Stimulated activated naive B cell treated with anti-CD40 and anti-IgM and Interleukin-4, amounts not matched to agents 10 μg/mL and 1 μg/mL and 100 μg/mL, for 72 hours (primary cell): ENCODE data around the gene RASA3.

Experiments
- ATAC-seq, 2 donors: fragments of 150-1000 bp; cut with Tn5 transposase; replicated peaks; 2 replicates each; pipeline ENCODE4 v1.10.0; 2021; ENCODE audit warnings: moderate library complexity in 1 of 2
- DNase-seq: peaks from one replicate; pipeline ENCODE4 v3.0.0; 2021
- H3K27ac Mint-ChIP-seq: one replicate; pipeline ENCODE4 v1.8.0; 2022; ENCODE audit warnings: mild to moderate bottlenecking, mixed read lengths
- H3K27me3 Mint-ChIP-seq, 2 donors: one replicate each; pipeline ENCODE4 v1.8.0; 2022; ENCODE audit warnings: mixed read lengths in 2 of 2
- H3K36me3 Mint-ChIP-seq, 2 donors: one replicate each; pipeline ENCODE4 v1.8.0; 2022; ENCODE audit warnings: mixed read lengths in 2 of 2, mild to moderate bottlenecking in 1 of 2
- H3K4me1 Mint-ChIP-seq, 2 donors: one replicate each; pipeline ENCODE4 v1.8.0; 2022; ENCODE audit warnings: mixed read lengths in 2 of 2, mild to moderate bottlenecking in 1 of 2
- H3K4me3 Mint-ChIP-seq, 2 donors: one replicate each; pipeline ENCODE4 v1.8.0; 2022; ENCODE audit warnings: mild to moderate bottlenecking in 2 of 2, mixed read lengths in 2 of 2, moderate library complexity in 1 of 2
- H3K9me3 Mint-ChIP-seq, 2 donors: one replicate each; pipeline ENCODE4 v1.8.0; 2022; ENCODE audit warnings: mixed read lengths in 2 of 2, mild to moderate bottlenecking in 1 of 2

The RASA3 gene

DNA sequence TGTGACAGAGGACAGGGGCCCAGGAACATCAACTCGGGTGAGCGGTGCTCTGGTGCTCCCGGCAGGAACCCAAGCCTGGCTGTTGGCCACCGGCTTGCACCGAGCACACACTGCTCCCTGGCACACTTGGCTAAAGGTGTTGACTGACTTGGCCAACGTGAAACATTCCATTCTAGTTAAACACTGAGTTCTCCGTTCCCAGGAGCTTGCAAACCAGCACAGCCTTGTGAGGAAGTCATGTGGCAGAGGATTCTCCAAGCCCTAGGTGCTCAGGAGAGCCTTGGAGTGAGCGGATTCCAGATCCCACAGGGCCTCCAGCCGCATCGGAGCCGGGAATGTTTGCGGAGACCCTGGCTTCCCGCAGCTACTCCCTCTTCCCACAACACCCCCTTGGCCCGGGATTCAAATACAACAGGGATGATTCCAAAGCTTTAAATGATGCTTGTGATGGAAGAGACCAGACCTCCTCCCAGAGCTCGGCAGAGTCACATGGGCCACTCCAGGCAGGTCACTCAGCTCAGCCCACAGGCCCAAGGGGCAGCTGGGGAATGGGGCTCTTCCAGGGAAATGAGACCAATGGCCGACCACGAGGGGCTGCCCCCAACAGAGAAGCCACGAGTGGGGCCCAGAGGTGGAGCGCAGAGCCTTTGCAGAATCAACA is 161.5 kb downstream of the RASA3 start:
- H3K4me3 Mint-ChIP-seq: no peak overlapping the region
- H3K27ac Mint-ChIP-seq: no peak overlapping the region

DNA sequence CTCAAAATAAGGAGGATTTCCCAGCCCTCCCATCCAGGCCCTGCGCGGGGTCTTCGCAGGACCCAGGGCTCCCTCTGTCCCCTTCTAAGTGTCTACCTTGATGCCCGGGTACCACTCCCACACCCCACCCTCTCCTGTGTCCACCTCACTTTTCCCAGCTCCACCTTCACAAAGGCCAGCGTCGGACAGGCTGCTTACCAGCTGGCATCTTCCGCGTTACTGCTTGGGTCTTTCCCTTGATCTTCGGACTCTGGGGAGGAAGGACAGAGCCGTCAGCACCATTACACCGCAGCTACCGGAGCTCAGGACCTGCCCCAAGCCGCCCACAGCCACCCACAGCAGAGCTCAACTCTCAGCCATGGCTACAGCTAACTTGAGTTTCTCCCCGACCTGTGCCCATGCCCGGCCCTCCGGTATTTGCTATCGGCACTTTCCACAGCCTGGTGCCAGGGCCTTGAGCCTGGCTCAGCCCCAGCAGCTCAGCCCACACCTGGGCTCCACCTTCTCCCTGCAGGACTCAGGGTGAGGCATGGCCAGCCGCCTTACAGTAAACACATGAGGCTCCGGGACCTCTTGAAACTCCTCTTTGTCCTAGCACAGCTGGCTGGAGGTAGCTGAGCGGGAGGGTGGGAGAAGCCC is 162.3 kb downstream of the RASA3 start:
- ATAC-seq (no peak), DNase-seq (no peak)
- H3K4me3 Mint-ChIP-seq: no peak overlapping the region
- H3K27ac Mint-ChIP-seq: peak overlapping the region; percentile 21
- no peaks in the 10 kb centered on the region for H3K27me3 Mint-ChIP-seq
- H3K9me3 Mint-ChIP-seq: no peaks in the 10 kb centered on the region
- no peaks in the 10 kb centered on the region for H3K4me1 Mint-ChIP-seq
- H3K36me3 Mint-ChIP-seq: peaks cover 6 to 8% of the 10 kb centered on the region in 2 donors

More for the DNA sequence above, 161.5 kb downstream of the RASA3 start:
- H3K27me3 Mint-ChIP-seq: no peaks in the 10 kb centered on the region
- H3K9me3 Mint-ChIP-seq: no peaks in the 10 kb centered on the region
- no peaks in the 10 kb centered on the region for H3K4me1 Mint-ChIP-seq
- no peak for ATAC-seq
- no peak for DNase-seq
- H3K36me3 Mint-ChIP-seq: peaks cover 6 to 14% of the 10 kb centered on the region in 2 donors

DNA sequence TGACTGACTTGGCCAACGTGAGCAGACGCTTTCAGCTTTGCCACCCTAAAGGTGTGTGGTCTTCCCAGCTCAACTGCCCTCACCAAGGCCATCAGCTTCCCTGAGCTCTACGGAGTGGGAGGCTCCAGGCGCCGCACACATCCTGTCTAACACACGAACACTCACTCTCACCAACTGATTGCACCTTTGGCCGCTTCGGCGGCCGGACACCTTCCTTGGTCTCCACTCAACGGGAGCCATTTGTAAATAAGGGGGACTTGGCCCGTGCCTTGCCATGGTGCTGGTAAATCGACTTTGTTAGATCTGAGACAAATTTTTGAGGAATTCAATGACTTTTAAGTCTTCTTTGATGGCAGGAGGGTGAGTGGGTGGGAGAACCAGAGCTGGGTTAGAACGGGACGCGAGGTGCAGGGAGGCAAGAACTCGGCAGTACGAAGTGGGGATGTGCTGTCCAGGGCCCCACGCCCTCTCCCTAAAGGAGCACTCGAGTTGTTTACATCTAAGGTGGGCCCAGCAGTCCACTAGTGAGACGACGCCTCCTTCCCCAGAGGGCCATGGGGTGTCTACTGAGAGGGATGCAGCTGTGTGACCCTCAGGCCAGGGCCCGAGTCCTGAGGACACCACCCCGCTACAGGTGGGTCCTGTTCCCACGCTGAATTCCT is 163.0 kb downstream of the RASA3 start:
- DNase-seq (no peak), ATAC-seq (no peak)
- H3K4me3 Mint-ChIP-seq: no peak overlapping the region
- peaks cover 6 to 8% of the 10 kb centered on the region in 2 donors for H3K36me3 Mint-ChIP-seq
- no peak overlapping the region for H3K27ac Mint-ChIP-seq
- H3K4me1 Mint-ChIP-seq: no peaks in the 10 kb centered on the region
- no peaks in the 10 kb centered on the region for H3K9me3 Mint-ChIP-seq
- no peaks in the 10 kb centered on the region for H3K27me3 Mint-ChIP-seq

DNA sequence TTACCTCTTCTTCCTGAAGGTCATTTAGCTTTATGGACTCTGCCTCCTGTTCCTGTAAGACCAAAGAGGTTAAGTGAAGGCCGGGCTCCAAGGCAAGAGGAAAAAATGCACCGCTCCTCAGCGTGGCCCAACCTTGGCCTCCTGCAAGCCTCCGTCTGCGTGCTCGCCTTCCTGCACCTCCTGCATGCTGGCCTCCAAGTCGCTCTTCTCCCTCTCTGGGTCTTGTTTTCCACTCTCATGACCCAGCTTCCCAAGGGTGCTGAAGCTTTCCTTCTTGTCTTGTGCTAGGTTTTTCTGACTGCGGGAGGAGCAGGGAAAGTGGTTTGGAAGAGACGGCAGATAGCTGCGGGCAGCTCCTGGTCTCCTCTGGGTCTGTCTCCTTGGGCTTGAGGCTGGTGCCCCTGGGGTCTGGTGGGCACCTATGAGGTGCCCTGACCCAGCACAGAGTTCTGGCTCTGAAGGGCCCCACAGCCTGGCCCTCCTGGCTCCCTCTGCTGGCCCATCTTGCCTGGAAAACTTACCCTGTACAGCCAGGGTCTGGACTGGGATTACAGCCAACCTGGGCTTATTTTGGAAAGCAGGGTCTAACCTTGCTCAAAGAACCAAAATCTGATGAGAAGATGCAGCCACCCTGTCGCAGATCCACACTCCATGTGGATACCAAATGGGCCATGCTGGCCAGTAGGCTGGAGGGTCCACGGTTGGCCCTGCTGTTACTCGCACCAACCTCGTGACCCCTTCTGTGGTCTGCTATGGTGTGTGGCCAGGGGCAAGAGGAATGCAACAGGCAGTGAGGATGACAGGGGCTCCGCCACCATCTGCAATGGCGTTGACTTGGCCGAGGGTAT is 163.7 kb downstream of the RASA3 start:
- no peak overlapping the region for H3K4me3 Mint-ChIP-seq
- H3K9me3 Mint-ChIP-seq: no peaks in the 10 kb centered on the region
- H3K27me3 Mint-ChIP-seq: no peaks in the 10 kb centered on the region
- no peak overlapping the region for H3K27ac Mint-ChIP-seq
- peaks cover 3 to 8% of the 10 kb centered on the region in 2 donors for H3K36me3 Mint-ChIP-seq
- H3K4me1 Mint-ChIP-seq: no peaks in the 10 kb centered on the region
- no peak for ATAC-seq
- no peak for DNase-seq

DNA sequence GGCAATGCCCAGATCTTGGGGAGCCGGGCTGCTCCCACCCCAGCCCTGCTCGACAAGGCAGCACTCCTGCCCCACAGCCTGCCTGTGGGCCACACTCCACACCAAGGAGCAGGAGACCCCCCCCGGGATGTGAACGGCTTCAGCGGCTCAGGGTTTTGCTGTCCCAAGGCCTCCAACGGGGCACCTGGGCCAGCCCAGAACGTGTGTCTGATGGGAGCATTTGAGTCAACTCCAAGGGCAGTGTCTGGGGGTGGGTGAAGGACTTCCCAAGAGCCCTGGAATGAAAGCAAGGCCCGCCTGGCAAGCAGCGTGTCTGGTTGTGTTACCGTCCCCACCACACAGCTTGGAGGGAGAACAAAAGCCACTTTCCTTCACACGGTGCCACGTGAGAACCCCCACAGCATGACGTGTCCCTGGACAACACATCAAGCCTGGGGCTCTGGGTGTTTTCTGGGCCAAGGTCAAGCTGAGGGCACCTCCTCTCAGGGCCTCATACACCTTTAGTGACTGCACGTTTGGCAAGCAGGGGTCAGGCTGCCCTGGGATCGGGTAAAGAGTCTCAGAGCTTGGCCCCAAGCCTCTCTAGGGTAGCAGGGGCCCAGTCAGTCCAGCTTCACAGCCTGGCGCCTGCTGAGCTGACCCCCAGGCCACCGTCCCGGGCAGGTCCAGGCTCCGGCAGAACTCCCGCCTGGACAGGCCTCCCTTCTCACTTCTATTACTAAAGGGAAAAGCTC is 164.5 kb downstream of the RASA3 start:
- Mint-ChIP-seq H3K27ac (no peak overlapping the region), H3K27me3 (no peaks in the 10 kb centered on the region), H3K4me3 (no peak overlapping the region), H3K9me3 (no peaks in the 10 kb centered on the region), H3K4me1 (no peaks in the 10 kb centered on the region), H3K36me3 (peaks cover 2 to 8% of the 10 kb centered on the region in 2 donors)
- ATAC-seq (no peak), DNase-seq (no peak)

DNA sequence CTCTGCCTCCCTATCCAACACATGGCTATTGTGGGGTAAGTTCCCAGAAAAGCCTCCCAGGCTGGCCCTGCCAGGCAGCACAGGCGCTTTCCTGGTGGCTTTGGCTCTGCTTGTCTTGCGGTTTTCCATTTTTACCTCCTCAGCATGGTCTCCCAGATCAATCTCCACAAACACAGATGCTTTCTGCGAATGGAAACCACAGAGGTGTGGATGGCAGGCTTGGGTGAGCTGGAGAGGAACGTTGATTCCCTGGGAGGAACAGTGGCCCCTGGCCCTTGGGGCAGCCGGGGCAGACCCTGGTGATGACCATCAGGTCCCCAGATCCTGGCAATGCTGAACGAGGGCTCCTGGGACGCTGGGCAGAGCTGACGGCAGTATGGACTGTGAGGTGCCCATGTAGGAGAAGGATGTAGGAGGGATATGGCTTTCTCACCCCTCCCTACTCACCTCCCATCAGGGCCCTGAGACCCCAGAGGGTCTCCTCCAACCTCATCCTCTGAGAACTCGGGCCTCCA is 165.2 kb downstream of the RASA3 start:
- Mint-ChIP-seq H3K4me1 (no peaks in the 10 kb centered on the region), H3K4me3 (no peak overlapping the region), H3K27ac (no peak overlapping the region), H3K36me3 (peaks cover 2 to 7% of the 10 kb centered on the region in 2 donors), H3K9me3 (no peaks in the 10 kb centered on the region), H3K27me3 (no peaks in the 10 kb centered on the region)
- no peak for ATAC-seq
- no peak for DNase-seq

DNA sequence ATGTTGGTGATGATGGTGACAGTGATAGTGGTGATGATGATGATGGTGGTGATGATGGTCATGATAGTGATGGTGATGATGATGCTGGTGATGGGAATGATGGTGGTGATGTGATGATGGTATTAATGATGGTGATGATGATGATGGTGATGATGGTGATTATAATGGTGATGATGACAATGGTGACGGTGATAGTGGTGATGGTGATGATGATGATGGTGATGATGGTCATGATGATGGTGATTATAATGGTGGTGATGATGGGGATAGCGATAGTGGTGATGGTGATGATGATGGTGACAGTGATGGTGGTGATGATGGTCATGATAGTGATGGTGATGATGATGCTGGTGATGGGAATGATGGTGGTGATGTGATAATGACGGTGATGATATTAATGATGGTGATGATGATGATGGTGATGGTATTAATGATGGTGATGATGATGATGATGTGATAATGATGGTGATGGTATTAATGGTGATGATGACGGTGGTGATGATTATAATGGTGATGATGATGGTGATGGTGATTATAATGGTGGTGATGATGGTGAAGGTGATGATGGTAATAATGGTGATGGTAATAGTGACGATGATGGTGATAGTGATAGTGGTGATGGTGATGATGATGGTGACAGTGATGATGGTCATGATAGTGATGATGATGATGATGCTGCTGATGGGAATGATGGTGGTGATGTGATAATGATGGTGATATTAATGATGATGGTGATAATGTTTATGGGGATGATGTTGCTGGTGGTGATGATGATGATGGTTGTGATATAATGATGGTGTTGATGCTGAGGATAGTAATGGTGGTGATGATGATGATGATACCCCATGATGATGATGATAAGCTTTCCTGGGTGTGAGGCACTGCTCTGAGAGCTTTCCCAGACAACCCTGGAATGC is 166.2 kb downstream of the RASA3 start:
- ATAC-seq: no peak

DNA sequence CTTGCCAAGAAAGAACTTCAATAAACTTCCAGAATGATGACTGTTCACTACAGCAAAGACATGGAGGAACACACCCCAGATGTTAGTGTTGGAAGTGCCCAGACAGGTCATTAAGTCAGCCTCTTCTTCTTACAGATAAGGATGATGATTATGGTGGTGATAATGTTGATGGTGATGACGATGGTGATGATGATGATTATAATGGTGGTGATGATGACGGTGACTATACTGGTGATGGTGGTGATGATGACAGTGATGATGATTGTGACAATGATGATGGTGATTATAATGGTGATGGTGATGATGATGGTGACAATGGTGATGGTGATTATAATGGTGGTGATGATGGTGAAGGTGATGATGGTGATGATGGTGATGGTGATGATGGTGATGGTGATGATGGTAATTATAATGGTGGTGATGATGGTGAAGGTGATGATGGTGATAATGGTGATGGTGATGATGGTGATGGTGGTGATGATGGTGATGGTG is 167.0 kb downstream of the RASA3 start:
- no peak for DNase-seq
- Mint-ChIP-seq H3K27ac (no peak overlapping the region), H3K9me3 (peaks cover 0 to under 1% of the 10 kb centered on the region in 2 donors), H3K4me1 (no peaks in the 10 kb centered on the region), H3K27me3 (no peaks in the 10 kb centered on the region), H3K4me3 (no peak overlapping the region), H3K36me3 (peaks cover 4 to 9% of the 10 kb centered on the region in 2 donors)
- ATAC-seq: no peak

More for the DNA sequence above, 166.2 kb downstream of the RASA3 start:
- no peak overlapping the region for H3K27ac Mint-ChIP-seq
- H3K36me3 Mint-ChIP-seq: peaks cover 2 to 7% of the 10 kb centered on the region in 2 donors
- H3K9me3 Mint-ChIP-seq: no peaks in the 10 kb centered on the region
- DNase-seq: no peak
- no peak overlapping the region for H3K4me3 Mint-ChIP-seq
- H3K4me1 Mint-ChIP-seq: no peaks in the 10 kb centered on the region
- no peaks in the 10 kb centered on the region for H3K27me3 Mint-ChIP-seq

DNA sequence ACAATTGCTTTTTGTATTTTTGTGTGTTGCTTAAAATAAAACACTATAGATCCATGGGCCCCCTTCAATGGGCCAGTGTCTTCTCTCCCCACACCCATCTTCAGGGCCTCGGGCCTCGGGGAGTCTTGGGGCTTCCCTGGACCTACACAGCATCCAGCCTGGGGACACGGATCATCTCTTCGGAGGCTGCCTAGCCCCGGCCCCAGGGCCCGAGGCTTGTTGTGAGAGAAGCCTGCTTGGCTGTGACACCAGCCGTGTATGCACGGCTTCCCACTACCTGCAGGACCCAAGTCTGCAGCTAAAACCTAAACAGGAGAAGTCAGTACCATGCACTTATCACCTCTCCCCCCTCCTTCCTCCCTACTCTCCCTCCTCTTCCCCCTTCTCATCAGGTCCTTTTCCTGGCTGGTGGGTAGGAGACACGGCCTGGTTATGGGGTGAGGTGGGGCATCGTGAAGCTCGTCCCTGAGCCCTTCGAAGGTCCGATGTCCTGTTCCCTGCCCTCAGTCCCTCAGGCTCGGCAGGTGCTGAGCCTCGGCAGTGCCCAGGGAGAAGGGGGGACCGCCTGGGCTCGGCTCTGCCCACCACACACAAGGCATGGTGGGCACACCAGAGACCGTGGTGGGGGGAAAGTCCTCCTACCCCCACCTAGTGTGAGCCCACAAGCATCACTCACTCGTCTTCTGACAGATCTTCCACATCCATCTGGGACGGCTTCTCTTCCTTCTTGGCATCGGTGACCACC is 168.0 kb downstream of the RASA3 start:
- Mint-ChIP-seq H3K4me1 (no peaks in the 10 kb centered on the region), H3K4me3 (no peak overlapping the region), H3K9me3 (peaks cover 3 to 4% of the 10 kb centered on the region in 2 donors), H3K27me3 (no peaks in the 10 kb centered on the region), H3K36me3 (peaks cover 6 to 12% of the 10 kb centered on the region in 2 donors), H3K27ac (no peak overlapping the region)
- no peak for ATAC-seq
- no peak for DNase-seq

DNA sequence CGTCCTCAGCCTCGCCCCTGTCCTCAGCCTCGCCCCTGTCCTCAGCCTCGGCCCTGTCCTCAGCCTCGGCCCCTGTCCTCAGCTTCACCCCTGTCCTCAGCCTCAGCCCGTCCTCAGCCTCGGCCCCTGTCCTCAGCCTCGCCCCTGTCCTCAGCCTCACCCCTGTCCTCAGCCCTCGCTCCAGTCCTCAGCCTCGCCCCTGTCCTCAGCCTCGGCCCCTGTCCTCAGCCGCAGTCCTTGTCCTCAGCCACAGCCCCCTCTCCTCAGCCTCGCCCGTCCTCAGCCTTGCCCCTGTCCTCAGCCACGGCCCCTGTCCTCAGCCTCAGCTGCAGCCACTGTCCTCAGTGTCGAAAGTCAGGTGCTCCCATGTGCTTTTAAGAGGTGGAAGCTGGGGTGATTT is 169.0 kb downstream of the RASA3 start:
- Mint-ChIP-seq H3K27me3 (no peaks in the 10 kb centered on the region), H3K27ac (no peak overlapping the region), H3K36me3 (peaks cover 12 to 15% of the 10 kb centered on the region in 2 donors), H3K4me3 (no peak overlapping the region), H3K4me1 (peaks cover 3 to 5% of the 10 kb centered on the region in 2 donors), H3K9me3 (peaks cover 9 to 10% of the 10 kb centered on the region in 2 donors)
- DNase-seq (no peak), ATAC-seq (no peak)

DNA sequence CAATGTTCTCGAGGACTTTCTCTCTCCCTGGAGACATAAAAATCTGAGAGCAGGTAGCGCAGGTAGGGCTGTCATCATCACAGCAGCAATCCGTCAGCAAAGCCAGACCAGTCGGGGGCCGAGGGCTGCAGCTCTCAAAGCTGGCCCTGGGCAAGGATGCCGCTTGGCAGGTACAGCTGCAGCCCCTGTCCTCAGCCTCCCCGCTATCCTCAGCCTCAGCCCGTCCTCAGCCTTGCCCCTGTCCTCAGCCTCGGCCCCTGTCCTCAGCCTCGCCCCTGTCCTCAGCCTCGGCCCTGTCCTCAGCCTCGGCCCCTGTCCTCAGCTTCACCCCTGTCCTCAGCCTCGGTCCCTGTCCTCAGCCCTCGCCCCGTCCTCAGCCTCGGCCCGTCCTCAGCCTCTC is 169.4 kb downstream of the RASA3 start:
- Mint-ChIP-seq H3K4me3 (no peak overlapping the region), H3K9me3 (peaks cover 9 to 10% of the 10 kb centered on the region in 2 donors), H3K36me3 (peaks cover 12 to 16% of the 10 kb centered on the region in 2 donors), H3K4me1 (peaks cover 5% of the 10 kb centered on the region in 2 donors), H3K27ac (no peak overlapping the region), H3K27me3 (no peaks in the 10 kb centered on the region)
- ATAC-seq (no peak), DNase-seq (no peak)

DNA sequence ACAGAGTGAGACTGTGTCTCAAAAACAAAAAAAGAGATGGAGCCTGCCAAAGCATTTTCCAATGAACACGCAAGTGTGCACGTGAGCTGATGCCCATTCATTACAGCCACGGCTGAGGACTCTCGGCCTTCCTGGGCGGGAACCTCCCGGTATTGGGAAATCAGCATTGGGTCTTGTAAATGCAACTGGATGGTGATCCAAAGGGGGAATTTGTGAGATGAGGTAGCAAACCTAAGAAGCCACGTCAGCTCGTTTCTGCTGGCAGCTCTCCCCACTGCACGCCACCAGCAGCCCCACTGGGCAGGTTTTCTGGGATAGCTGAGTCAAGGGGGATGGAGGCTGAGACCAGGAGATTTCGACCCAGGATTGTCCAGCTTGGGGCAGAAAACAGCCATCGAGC is 170.0 kb downstream of the RASA3 start:
- no peak overlapping the region for H3K27ac Mint-ChIP-seq
- H3K4me1 Mint-ChIP-seq: peaks cover 5% of the 10 kb centered on the region in 2 donors
- H3K27me3 Mint-ChIP-seq: no peaks in the 10 kb centered on the region
- H3K9me3 Mint-ChIP-seq: peaks cover 9 to 10% of the 10 kb centered on the region in 2 donors
- ATAC-seq (no peak), DNase-seq (no peak)
- peaks cover 12 to 22% of the 10 kb centered on the region in 2 donors for H3K36me3 Mint-ChIP-seq
- no peak overlapping the region for H3K4me3 Mint-ChIP-seq
